HepG2 (cell line): ENCODE results near the gene DAPK1. TPM values are rescaled to one million over a fixed set of nuclear protein-coding genes. Genes with fewer than 3 reads are reported as not detected.

Source experiments
- ATAC-seq: fragments of 200-7000 bp; cut with Tn5 transposase; 3 replicates; pipeline ENCODE4 v1.9.1; 2020; ENCODE audit warnings: mild to moderate bottlenecking, moderate library complexity
- BruUV-seq: library from RNA; stranded (reverse); fragments of 400-500 nt; replicated peaks from 2 replicates; lab custom pipeline; 2021; lab: Mats Ljungman, UMichigan
- CTCF ChIA-PET: fragments of 300-600 bp; formaldehyde crosslinking; extraction: SDS; loops from one replicate; lab custom pipeline; 2021; ENCODE audit warnings: low total read pairs, inconsistent platforms, low intra/inter-chr PET ratio; lab: Yijun Ruan, JAX
- POLR2A ChIA-PET: fragments of 350-600 bp; sonication (Branson Sonifier 250); formaldehyde crosslinking; loops from one replicate; lab custom pipeline; 2020; ENCODE audit warnings: antibody characterized with exemption, inconsistent platforms; lab: Yijun Ruan, JAX
- DNase-seq: peaks from one replicate; pipeline ENCODE4 v3.0.0-alpha.2; 2015; ENCODE audit warnings: low spot score
- FAIRE-seq: peaks from 3 replicates; lab custom pipeline; 2011; peaks lifted over from hg19 to GRCh38; lab: Jason Lieb, UNC
- H2AFZ ChIP-seq: one replicate; pipeline ENCODE4 v1.6.1; 2011; ENCODE audit warnings: low read length, inconsistent platforms
- H3K27ac ChIP-seq: fragments of 300-600 bp; 3 replicates; pipeline ENCODE4 v1.8.0; 2011; ENCODE audit warnings: mixed run types, mild to moderate bottlenecking, mixed read lengths, low read length, inconsistent platforms; ENCODE audit not compliant: insufficient read depth; ENCODE audit errors: extremely low read length
- H3K27me3 ChIP-seq, 2 experiments: fragments of 200-600 bp in 1 of 2; 2 replicates in 1 of 2; 3 replicates in 1 of 2; pipeline versions ENCODE4 v1.6.0 to v1.8.0; 2011; ENCODE audit warnings: low read length in 2 of 2, mild to moderate bottlenecking in 2 of 2, moderate library complexity in 2 of 2, inconsistent platforms in 1 of 2; ENCODE audit not compliant: insufficient read depth in 2 of 2, control insufficient read depth in 1 of 2
- H3K36me3 ChIP-seq, 2 experiments: fragments of 200-600 bp in 1 of 2; replicated peaks in 1 of 2; 2 replicates in 1 of 2; 3 replicates in 1 of 2; pipeline versions ENCODE4 v1.5.1 to v1.8.0; 2011; ENCODE audit warnings: low read length in 2 of 2, inconsistent platforms in 1 of 2; ENCODE audit not compliant: insufficient read depth in 2 of 2, control insufficient read depth in 1 of 2
- H3K4me1 ChIP-seq: 2 replicates; pipeline ENCODE4 v1.5.1; 2012; ENCODE audit warnings: low read length, inconsistent platforms; ENCODE audit not compliant: insufficient read depth
- H3K4me2 ChIP-seq: 2 replicates; pipeline ENCODE4 v1.6.0; 2011; ENCODE audit warnings: low read depth, low read length, inconsistent platforms
- H3K4me3 ChIP-seq, 3 experiments: fragments of 200-600 bp in 1 of 3; sonication (generic), shearing (Covaris generic) in 1 of 3; replicated peaks in 1 of 3; 2 replicates each; pipeline ENCODE4 v1.5.1; 2011 to 2016; ENCODE audit warnings: low read length in 3 of 3, inconsistent platforms in 2 of 3, low read depth in 2 of 3, mild to moderate bottlenecking in 2 of 3, control low read depth in 1 of 3, mixed read lengths in 1 of 3; ENCODE audit not compliant: insufficient read depth in 1 of 3
- H3K79me2 ChIP-seq: one replicate; pipeline ENCODE4 v1.6.1; 2011; ENCODE audit warnings: low read length, inconsistent platforms; ENCODE audit not compliant: insufficient read depth
- H3K9ac ChIP-seq: 2 replicates; pipeline ENCODE4 v1.6.0; 2011; ENCODE audit warnings: mild to moderate bottlenecking, low read depth, low read length, inconsistent platforms; ENCODE audit not compliant: insufficient read depth
- H3K9me3 ChIP-seq: 2 replicates; pipeline ENCODE4 v1.5.1; 2012; ENCODE audit warnings: mild to moderate bottlenecking, low read length
- H4K20me1 ChIP-seq: 2 replicates; pipeline ENCODE4 v1.6.0; 2011; ENCODE audit warnings: inconsistent platforms, mild to moderate bottlenecking, low read length, moderate library complexity; ENCODE audit not compliant: insufficient read depth
- KLF11 ChIP-seq: IDR thresholded peaks from 2 replicates; pipeline ENCODE4 v1.6.1; 2016; ENCODE audit warnings: missing compliant biosample characterization
- PHF8 ChIP-seq: sonication (generic); formaldehyde crosslinking; IDR thresholded peaks from 2 replicates; pipeline ENCODE4 v1.5.0; 2020; ENCODE audit warnings: missing genetic modification reagents
- SOX5 ChIP-seq: IDR thresholded peaks from 2 replicates; pipeline ENCODE4 v1.6.1; 2016; ENCODE audit warnings: borderline replicate concordance
- YY1 ChIP-seq: IDR thresholded peaks from 2 replicates; pipeline ENCODE4 v1.6.1; 2011; ENCODE audit warnings: low read length, low read depth, moderate library complexity, mild to moderate bottlenecking; ENCODE audit not compliant: insufficient read depth, insufficient replicate concordance
- ZNF7 ChIP-seq: IDR thresholded peaks from 2 replicates; pipeline ENCODE4 v1.6.1; 2016; ENCODE audit warnings: missing biosample characterization, missing genetic modification reagents
- WGBS: methylation state at CpG from one replicate; pipeline ENCODE4 v1.1.6; 2017; ENCODE audit warnings: low lambda C conversion rate; 5-methylcytosine and 5-hydroxymethylcytosine counted together
- in situ Hi-C: cut with HindIII; loops from 2 replicates; pipeline ENCODE4 v1.10.0; 2017; ENCODE audit warnings: low pct_unique_long_range_greater_than_20kb; ENCODE audit not compliant: extremely low pct_ligation_motif_present
- intact Hi-C: fragments of 100-400 bp; cut with micrococcal nuclease; formaldehyde crosslinking; loops from one replicate; pipeline ENCODE4 v1.10.0; 2022; ENCODE audit not compliant: unreplicated experiment
- polyA plus RNA-seq, 8 experiments: library from polyadenylated mRNA; depleted of rRNA in 3 of 8; stranded (reverse) in 7 of 8; unstranded in 1 of 8; fragments of >200 nt; fragmentation: Illumina TruSeq in 4 of 8; extraction: Trizol in 4 of 8; gene quantifications; 2 replicates each; pipeline versions ENCODE4 v1.2.1 to v1.2.3, GENCODE V29; 2011 to 2016; ENCODE audit warnings: low read depth in 4 of 8, missing spikeins in 1 of 8, mixed read lengths in 1 of 8; ENCODE audit not compliant: insufficient read depth in 1 of 8
- total RNA-seq, 5 experiments: library from RNA; depleted of rRNA; stranded (reverse); fragments of >200 nt; fragmentation: Illumina TruSeq; extraction: Trizol; gene quantifications; 2 replicates each; pipeline ENCODE4 v1.2.3, GENCODE V29; 2016; ENCODE audit warnings: low read depth in 1 of 5
- TF ChIP-seq, protein P1 (sequence below): sonication (generic); formaldehyde crosslinking; IDR thresholded peaks from 2 replicates; pipeline ENCODE4 v1.4.0; 2020; ENCODE audit warnings: mild to moderate bottlenecking, low read depth, missing genetic modification reagents
- TF ChIP-seq, protein P2 (sequence below): sonication (generic); formaldehyde crosslinking; IDR thresholded peaks from 2 replicates; pipeline ENCODE4 v1.5.1; 2020; ENCODE audit warnings: mild to moderate bottlenecking, missing genetic modification reagents, moderate library complexity

DAPK1 gene
- total and polyA plus RNA-seq, 2 of the 13 experiments (the other 11 are each of a cell fraction or from before 2014, with no cell fraction given) = 35.7 to 35.9 TPM

DNA sequence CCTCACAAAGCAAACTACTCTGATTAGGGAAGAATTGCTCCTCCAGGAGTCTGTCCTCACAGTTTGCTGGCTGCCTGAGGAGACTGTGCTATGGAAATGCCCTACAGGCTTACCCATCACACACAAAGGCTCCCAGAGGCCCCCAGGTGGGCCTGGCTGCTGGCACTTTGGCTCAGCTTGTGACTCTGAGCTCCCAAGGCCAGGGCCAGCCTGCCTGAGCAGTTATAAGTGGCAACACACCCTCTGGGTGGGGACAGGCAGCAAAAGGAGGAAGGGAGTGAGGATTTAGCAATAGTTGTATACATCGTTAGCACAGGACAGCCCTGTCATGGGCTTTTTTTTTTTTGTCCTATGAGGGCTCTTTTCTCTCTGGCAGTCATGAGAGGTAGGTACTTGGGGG is 103.5 kb downstream of the DAPK1 start:
- H3K27ac ChIP-seq = peak overlapping the region; percentile 27

More for the DNA sequence above, 103.5 kb downstream of the DAPK1 start:
- peaks cover 5% of the 10 kb centered on the region for H3K79me2 ChIP-seq
- H4K20me1 ChIP-seq = no peaks in the 10 kb centered on the region
- no peak overlapping the region for H3K9ac ChIP-seq
- ChIA-PET CTCF (no interaction called here), POLR2A (interaction anchor here (0.7 to 2.4 kb wide), 3 partner anchors 12 to 55 kb away, joined by 3 to 23 read pairs (median 9); no protein-coding TSS in a partner anchor)
- no peaks in the 10 kb centered on the region for H3K27me3 ChIP-seq
- H3K9me3 ChIP-seq = no peaks in the 10 kb centered on the region
- no peak for FAIRE-seq
- no TSS peak for BruUV-seq
- intact Hi-C loops = no loop called here
- DNase-seq = peak; percentile 14
- peak; percentile 62 for ATAC-seq
- WGBS = 78% methylated on average over 1 of the region's 1 CpG
- no peak overlapping the region for H2AFZ ChIP-seq
- H3K4me2 ChIP-seq = no peak overlapping the region
- H3K4me1 ChIP-seq = peaks cover 47% of the 10 kb centered on the region
- TF ChIP-seq KLF11 (CRISPR knock-in tag) (no peak), PHF8 (CRISPR knock-in tag) (no peak), YY1 (no peak), ZNF7 (CRISPR knock-in tag) (peak; percentile 93), SOX5 (CRISPR knock-in tag) (no peak)
- TF ChIP-seq, protein P1, sequence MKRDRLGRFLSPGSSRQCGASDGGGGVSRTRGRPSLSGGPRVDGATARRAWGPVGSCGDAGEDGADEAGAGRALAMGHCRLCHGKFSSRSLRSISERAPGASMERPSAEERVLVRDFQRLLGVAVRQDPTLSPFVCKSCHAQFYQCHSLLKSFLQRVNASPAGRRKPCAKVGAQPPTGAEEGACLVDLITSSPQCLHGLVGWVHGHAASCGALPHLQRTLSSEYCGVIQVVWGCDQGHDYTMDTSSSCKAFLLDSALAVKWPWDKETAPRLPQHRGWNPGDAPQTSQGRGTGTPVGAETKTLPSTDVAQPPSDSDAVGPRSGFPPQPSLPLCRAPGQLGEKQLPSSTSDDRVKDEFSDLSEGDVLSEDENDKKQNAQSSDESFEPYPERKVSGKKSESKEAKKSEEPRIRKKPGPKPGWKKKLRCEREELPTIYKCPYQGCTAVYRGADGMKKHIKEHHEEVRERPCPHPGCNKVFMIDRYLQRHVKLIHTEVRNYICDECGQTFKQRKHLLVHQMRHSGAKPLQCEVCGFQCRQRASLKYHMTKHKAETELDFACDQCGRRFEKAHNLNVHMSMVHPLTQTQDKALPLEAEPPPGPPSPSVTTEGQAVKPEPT (CRISPR knock-in tag) = no peak
- TF ChIP-seq, protein P2, sequence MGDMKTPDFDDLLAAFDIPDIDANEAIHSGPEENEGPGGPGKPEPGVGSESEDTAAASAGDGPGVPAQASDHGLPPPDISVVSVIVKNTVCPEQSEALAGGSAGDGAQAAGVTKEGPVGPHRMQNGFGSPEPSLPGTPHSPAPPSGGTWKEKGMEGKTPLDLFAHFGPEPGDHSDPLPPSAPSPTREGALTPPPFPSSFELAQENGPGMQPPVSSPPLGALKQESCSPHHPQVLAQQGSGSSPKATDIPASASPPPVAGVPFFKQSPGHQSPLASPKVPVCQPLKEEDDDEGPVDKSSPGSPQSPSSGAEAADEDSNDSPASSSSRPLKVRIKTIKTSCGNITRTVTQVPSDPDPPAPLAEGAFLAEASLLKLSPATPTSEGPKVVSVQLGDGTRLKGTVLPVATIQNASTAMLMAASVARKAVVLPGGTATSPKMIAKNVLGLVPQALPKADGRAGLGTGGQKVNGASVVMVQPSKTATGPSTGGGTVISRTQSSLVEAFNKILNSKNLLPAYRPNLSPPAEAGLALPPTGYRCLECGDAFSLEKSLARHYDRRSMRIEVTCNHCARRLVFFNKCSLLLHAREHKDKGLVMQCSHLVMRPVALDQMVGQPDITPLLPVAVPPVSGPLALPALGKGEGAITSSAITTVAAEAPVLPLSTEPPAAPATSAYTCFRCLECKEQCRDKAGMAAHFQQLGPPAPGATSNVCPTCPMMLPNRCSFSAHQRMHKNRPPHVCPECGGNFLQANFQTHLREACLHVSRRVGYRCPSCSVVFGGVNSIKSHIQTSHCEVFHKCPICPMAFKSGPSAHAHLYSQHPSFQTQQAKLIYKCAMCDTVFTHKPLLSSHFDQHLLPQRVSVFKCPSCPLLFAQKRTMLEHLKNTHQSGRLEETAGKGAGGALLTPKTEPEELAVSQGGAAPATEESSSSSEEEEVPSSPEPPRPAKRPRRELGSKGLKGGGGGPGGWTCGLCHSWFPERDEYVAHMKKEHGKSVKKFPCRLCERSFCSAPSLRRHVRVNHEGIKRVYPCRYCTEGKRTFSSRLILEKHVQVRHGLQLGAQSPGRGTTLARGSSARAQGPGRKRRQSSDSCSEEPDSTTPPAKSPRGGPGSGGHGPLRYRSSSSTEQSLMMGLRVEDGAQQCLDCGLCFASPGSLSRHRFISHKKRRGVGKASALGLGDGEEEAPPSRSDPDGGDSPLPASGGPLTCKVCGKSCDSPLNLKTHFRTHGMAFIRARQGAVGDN (CRISPR knock-in tag) = peak; percentile 44
- TF ChIP-seq, all 625 proteins: peak for 2
- Histone ChIP-seq H3K4me3 (no peak overlapping the region), H3K36me3 (peaks cover 4 to 13% of the 10 kb centered on the region in 2 experiments; a peak in 4 of 5 replicates)
- in situ Hi-C loops = no loop called here
